ENCODE data around the gene TASP1.

TASP1 gene

DNA sequence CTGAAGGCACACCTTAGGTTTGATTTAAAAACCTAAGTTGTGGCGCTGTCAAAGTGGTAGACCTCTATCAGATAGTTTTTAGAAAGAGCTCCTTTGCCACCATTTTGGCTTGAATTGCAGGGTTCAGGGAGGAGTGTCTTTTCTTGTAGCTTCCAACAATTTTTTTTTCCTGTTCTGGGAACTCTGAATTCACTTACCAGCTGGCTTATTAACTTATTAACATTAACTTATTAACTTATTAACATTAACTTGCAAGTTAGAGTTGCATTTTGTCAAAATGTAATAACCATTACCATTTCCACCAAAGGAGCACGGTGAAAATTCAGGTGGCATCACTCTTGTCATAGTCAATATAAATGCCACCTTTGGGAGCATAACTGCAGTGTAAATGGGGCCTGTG, 235.7 kb downstream of the TASP1 start:
- DNase-seq (ENCODE audit: low read depth) = no peak
- TF ChIP-seq, protein P1, sequence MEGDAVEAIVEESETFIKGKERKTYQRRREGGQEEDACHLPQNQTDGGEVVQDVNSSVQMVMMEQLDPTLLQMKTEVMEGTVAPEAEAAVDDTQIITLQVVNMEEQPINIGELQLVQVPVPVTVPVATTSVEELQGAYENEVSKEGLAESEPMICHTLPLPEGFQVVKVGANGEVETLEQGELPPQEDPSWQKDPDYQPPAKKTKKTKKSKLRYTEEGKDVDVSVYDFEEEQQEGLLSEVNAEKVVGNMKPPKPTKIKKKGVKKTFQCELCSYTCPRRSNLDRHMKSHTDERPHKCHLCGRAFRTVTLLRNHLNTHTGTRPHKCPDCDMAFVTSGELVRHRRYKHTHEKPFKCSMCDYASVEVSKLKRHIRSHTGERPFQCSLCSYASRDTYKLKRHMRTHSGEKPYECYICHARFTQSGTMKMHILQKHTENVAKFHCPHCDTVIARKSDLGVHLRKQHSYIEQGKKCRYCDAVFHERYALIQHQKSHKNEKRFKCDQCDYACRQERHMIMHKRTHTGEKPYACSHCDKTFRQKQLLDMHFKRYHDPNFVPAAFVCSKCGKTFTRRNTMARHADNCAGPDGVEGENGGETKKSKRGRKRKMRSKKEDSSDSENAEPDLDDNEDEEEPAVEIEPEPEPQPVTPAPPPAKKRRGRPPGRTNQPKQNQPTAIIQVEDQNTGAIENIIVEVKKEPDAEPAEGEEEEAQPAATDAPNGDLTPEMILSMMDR (IDR thresholded peaks at IDR 0.05; ENCODE audit: insufficient read depth, low read depth, low read length, missing control alignments) = no peak
- no peak overlapping the region for H3K4me3 ChIP-seq (ENCODE audit: low read length)

DNA sequence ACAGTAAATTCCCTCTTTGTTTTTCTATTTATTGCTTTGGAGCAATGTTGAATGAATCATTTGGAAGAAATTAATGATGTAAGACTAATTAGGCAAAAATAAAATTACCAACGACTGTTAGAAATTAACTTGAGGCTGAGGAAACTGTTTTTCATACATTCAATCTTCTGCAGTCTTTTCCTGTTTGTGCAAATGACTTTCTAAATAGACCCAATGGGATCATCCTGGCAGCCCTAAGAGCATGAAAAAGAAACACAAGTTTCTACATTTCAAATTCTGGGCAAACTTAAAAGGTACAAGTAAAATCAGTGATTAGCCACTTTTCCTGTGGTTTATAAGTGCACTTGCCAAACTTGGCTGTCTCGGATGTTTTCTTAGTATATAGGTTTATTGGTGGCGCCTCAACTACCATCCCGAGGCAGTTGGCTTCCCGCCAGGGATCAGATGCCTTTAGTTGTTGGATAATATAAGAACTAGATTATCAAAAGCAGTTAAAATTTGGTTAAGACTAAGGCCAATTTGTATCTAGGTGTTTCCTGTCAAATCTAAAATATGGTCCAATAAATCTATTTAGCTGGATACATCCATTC, 236.5 kb downstream of the TASP1 start:
- TF ChIP-seq, protein P1 (IDR thresholded peaks at IDR 0.05; ENCODE audit: insufficient read depth, low read depth, low read length, missing control alignments) = no peak
- no peak for DNase-seq (ENCODE audit: low read depth)
- H3K4me3 ChIP-seq (ENCODE audit: low read length) = no peak overlapping the region

GRCh38 chr20:13401596-13401995, 237.1 kb downstream of the TASP1 start:
- no peak overlapping the region for H3K4me3 ChIP-seq (ENCODE audit: low read length)
- TF ChIP-seq, protein P1 (IDR thresholded peaks at IDR 0.05; ENCODE audit: insufficient read depth, low read depth, low read length, missing control alignments) = no peak
- DNase-seq (ENCODE audit: low read depth) = no peak

DNA sequence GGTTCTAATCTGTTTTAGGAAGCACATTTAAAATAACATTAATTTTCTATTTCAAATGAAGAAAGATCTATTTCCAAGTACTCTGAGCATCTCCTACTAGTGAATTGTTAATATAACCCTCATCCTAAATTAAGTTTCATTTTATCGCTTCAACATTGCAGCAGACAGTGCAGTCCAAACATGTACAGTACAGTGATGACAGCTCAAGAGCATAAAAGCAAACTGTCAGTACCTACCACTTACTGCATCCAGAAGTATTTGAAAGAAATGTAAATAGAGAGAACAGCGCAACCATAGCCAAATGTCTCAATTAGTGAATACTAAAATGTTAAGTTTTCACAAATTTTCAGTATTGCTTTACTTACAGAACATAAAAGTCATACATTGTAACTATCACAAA, 238.3 kb downstream of the TASP1 start:
- DNase-seq (ENCODE audit: low read depth) = no peak
- TF ChIP-seq, protein P1 (IDR thresholded peaks at IDR 0.05; ENCODE audit: insufficient read depth, low read depth, low read length, missing control alignments) = no peak
- no peak overlapping the region for H3K4me3 ChIP-seq (ENCODE audit: low read length)

DNA sequence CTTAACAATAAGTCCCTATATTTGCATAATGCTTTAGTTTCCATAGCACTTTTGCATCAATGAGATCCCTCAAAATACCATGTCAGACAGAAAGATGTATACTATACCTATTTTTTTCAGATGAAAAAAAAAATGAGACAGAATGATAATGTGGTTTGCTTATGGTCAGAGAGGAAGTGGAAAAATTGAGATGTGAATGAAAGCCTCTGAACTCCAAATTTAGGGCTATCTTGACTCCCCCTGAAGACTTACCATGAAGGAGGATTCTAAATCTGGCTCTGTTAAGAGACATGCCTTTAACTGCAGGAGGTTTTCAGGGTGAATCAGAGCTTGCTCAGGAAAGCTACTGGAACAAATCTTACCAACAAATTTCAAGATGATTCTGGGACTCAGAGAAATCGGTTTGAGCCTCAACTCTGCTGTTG, 241.4 kb downstream of the TASP1 start:
- DNase-seq (ENCODE audit: low read depth) = no peak

DNA sequence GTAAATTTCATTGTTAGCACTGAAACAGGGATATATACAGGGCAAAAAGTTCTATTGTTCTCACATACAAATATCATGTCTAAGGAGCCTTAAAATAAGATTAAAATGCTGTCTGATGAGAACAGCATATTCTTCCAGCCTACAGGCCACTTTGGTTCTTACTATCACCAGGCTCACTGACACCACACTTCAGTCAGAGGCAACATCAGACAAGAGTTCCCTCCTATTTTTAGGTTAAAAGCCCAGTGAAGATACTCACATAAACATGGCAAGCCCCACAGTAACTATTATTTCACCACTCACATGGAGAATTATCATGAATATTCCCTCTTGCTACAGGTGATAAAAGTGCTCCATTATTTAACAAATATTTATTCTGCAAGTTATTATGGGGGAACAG, 241.9 kb downstream of the TASP1 start:
- TF ChIP-seq, protein P1 (IDR thresholded peaks at IDR 0.05; ENCODE audit: insufficient read depth, low read depth, low read length, missing control alignments) = no peak
- H3K4me3 ChIP-seq (ENCODE audit: low read length) = no peak overlapping the region
- no peak for DNase-seq (ENCODE audit: low read depth)

More for the DNA sequence above, 241.4 kb downstream of the TASP1 start:
- no peak overlapping the region for H3K4me3 ChIP-seq (ENCODE audit: low read length)
- TF ChIP-seq, protein P1 (IDR thresholded peaks at IDR 0.05; ENCODE audit: insufficient read depth, low read depth, low read length, missing control alignments) = no peak

GRCh38 chr20:13396022-13396421, 242.7 kb downstream of the TASP1 start:
- no peak overlapping the region for H3K4me3 ChIP-seq (ENCODE audit: low read length)
- no peak for DNase-seq (ENCODE audit: low read depth)
- TF ChIP-seq, protein P1 (IDR thresholded peaks at IDR 0.05; ENCODE audit: insufficient read depth, low read depth, low read length, missing control alignments) = no peak

Measured in epithelial cell of esophagus (primary cell).